GM12801 (cell line): Measurements from ENCODE around the gene UPP2.

Experiments
- CTCF ChIP-seq: IDR thresholded peaks from one replicate; pipeline ENCODE4 v1.5.1; 2011; ENCODE audit warnings: control low read depth; ENCODE audit not compliant: insufficient read length; ENCODE audit errors: extremely low read depth

UPP2 gene

DNA sequence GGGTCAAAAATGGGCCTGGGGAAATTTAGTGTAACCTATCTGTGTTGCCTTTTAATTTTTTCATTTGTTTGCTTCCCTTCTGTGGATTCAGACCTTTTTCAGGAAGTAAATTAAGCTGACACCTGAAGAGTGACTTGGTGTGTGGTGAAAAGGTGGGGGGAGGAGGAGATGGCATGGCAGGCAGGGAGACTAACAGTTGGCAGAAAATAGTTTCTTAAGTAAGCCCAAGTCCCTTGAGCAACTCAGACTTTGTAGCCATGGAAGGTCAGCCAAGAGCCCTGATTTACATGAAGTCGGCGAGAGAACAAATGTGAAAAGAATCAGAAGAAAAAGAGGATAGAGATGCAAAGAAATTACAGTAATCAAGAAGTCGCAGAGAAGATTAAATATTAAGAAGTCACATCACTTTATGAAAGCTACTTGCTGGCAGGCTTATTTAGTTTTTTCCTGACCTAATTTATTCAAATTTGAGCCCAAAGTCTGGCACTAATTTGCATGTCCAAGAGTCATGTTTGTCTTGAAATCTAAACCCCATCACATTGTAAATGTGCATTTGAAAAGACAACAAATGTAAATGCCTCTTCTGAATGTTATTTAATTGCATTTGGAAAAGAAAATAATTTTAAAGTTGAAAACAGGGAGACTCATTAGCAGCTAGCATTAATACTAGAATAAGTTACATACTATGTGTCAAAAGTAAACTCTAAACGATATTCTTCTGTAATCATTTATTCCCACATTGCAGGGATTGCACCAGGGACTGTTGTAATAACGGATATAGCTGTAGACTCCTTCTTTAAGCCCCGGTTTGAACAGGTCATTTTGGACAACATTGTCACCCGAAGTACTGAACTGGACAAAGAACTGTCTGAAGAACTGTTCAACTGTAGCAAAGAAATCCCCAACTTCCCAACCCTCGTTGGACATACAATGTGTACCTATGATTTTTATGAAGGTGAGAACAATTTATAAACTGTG lies 19.3 kb downstream of the UPP2 start:
- TF ChIP-seq CTCF: no peak

GRCh38 chr2:158124896-158125295 lies 23.2 kb downstream of the UPP2 start:
- TF ChIP-seq CTCF: no peak

GRCh38 chr2:158125756-158126498 lies 24.3 kb downstream of the UPP2 start:
- no peak for TF ChIP-seq CTCF

DNA sequence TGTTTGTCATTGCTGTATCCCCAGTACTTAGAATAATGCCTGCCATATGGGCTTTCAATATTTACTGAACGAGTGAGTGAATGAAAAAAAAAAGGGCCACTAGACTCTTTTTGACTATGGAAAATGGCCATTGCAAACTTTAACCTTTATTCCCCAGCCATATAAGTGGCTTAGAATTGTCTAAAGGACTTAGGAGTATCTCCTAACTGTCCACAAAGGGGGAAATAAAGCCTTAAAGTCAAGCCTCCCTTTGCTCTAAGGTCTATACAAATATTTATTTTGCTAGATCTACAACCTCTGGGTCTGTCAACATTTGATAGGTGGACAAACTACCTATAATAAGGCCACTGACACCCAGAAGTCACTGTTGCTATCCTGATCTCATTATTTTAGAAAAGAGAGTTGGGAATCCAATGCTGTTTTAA lies 25.7 kb downstream of the UPP2 start:
- no peak for TF ChIP-seq CTCF

- no peak for TF ChIP-seq CTCF
Observed at GRCh38 chr2:158128168-158128973, 26.7 kb downstream of the UPP2 start.

DNA sequence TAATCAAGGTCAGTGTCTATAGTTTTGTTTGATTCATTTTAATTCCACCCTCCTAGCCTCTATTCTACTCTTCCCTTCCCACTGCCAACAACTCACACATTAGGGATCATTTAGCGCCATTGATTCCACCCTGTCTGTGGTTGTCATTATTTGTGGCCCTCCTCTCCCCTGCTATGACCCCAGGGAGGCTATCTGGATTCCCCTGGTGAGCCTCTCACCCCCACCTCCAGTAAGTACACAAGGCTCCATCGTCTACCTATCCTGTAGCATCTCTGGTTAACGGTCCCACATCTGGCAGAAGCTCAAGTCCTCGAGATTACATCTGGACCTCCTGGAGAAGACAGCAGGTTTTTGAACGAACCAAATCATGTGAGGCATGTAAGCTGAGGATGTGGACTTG lies 27.4 kb downstream of the UPP2 start:
- no peak for TF ChIP-seq CTCF
